ENCODE results near the gene SYNDIG1. TPM values are rescaled to one million over a fixed set of nuclear protein-coding genes. Genes with fewer than 3 reads are reported as not detected.
A peak's percentile ranks its signal among the peaks of the same experiment; 100 is the strongest.

Gene SYNDIG1
- total RNA-seq, 2 experiments from 2014 or later: not detected

GRCh38 chr20:24678351-24679106, 209.1 kb downstream of the SYNDIG1 start:
- CTCF ChIA-PET: no interaction called here
- Mint-ChIP-seq H3K9me3 (no peaks in the 10 kb centered on the region), H3K27me3 (no peaks in the 10 kb centered on the region), H3K27ac (no peak overlapping the region), H3K36me3 (ENCODE audit: low read depth) (no peaks in the 10 kb centered on the region), H3K4me3 (no peak overlapping the region), H3K4me1 (no peaks in the 10 kb centered on the region)
- POLR2A ChIA-PET: no interaction called here
- no peak for DNase-seq

- CTCF ChIA-PET: no interaction called here
- no peaks in the 10 kb centered on the region for H3K27me3 Mint-ChIP-seq
- DNase-seq: no peak
- no peaks in the 10 kb centered on the region for H3K36me3 Mint-ChIP-seq (ENCODE audit: low read depth)
- H3K4me1 Mint-ChIP-seq: no peaks in the 10 kb centered on the region
- H3K27ac Mint-ChIP-seq: no peak overlapping the region
- POLR2A ChIA-PET: no interaction called here
- H3K9me3 Mint-ChIP-seq: no peaks in the 10 kb centered on the region
- H3K4me3 Mint-ChIP-seq: no peak overlapping the region
Measured at GRCh38 chr20:24679448-24680047, 210.1 kb downstream of the SYNDIG1 start.

GRCh38 chr20:24681634-24682495, 212.4 kb downstream of the SYNDIG1 start:
- CTCF ChIA-PET: no interaction called here
- peaks cover 3% of the 10 kb centered on the region for H3K27me3 Mint-ChIP-seq
- no peaks in the 10 kb centered on the region for H3K9me3 Mint-ChIP-seq
- no peak for DNase-seq
- POLR2A ChIA-PET: no interaction called here
- no peaks in the 10 kb centered on the region for H3K4me1 Mint-ChIP-seq
- no peak overlapping the region for H3K27ac Mint-ChIP-seq
- H3K4me3 Mint-ChIP-seq: no peak overlapping the region
- no peaks in the 10 kb centered on the region for H3K36me3 Mint-ChIP-seq (ENCODE audit: low read depth)

- no peaks in the 10 kb centered on the region for H3K9me3 Mint-ChIP-seq
- H3K27me3 Mint-ChIP-seq: peaks cover 6% of the 10 kb centered on the region
- no peak overlapping the region for H3K4me3 Mint-ChIP-seq
- H3K27ac Mint-ChIP-seq: no peak overlapping the region
- ChIA-PET POLR2A (no interaction called here), CTCF (no interaction called here)
- no peak for DNase-seq
- no peaks in the 10 kb centered on the region for H3K36me3 Mint-ChIP-seq (ENCODE audit: low read depth)
- H3K4me1 Mint-ChIP-seq: no peaks in the 10 kb centered on the region
Measured at GRCh38 chr20:24682496-24682985, 213.1 kb downstream of the SYNDIG1 start.

DNA sequence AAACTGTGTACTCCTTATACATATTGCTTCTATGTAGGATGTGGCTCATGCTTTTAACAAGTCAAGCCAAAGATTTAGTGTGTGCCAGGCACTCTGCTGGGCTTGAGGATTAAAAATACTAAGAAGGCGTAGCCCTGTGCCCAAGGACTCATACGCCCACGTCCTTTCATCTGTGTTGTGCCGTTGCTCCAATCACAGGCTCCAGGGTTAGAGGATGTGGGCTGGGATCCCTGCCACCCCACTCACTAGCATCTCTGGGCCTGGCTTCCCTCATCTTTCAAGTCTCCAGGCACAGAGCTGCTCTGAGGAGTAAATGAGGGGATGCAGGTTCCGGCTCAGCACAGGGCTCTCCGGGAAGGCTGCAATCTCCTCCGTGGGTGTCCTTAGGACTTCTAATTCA, 214.2 kb downstream of the SYNDIG1 start:
- ChIA-PET CTCF (no interaction called here), POLR2A (no interaction called here)
- Mint-ChIP-seq H3K4me3 (no peak overlapping the region), H3K27ac (no peak overlapping the region), H3K9me3 (no peaks in the 10 kb centered on the region), H3K36me3 (ENCODE audit: low read depth) (no peaks in the 10 kb centered on the region), H3K4me1 (no peaks in the 10 kb centered on the region), H3K27me3 (peaks cover 6% of the 10 kb centered on the region)
- DNase-seq: no peak

DNA sequence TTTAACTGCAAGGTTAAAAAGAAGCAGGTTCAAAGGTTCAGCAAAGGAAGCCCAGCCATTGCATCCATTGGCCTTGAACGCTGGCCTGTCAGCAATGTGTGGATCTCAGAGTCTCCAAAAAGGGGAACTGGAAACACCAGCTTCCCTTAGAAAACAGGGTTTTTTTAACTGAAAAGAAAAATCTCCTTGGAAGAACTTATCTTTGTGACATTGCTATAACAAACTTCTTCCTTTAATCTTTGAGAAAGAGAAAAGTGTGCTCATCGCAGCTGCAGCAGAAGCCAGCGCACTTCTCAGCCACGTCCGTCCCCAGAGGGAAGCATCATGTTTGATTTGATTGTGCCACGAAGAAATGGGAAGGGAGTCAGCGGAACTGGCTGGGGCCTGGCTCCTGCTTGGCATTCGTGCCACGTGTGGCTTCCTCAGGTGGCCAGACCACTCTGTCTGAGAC, 215.0 kb downstream of the SYNDIG1 start:
- Mint-ChIP-seq H3K36me3 (ENCODE audit: low read depth) (no peaks in the 10 kb centered on the region), H3K27me3 (peaks cover 6% of the 10 kb centered on the region), H3K27ac (no peak overlapping the region), H3K9me3 (no peaks in the 10 kb centered on the region), H3K4me1 (no peaks in the 10 kb centered on the region), H3K4me3 (no peak overlapping the region)
- POLR2A ChIA-PET: no interaction called here
- DNase-seq: no peak
- CTCF ChIA-PET: no interaction called here

GRCh38 chr20:24684956-24685691, 215.7 kb downstream of the SYNDIG1 start:
- Mint-ChIP-seq H3K27ac (no peak overlapping the region), H3K36me3 (ENCODE audit: low read depth) (no peaks in the 10 kb centered on the region), H3K27me3 (peaks cover 6% of the 10 kb centered on the region), H3K4me3 (no peak overlapping the region), H3K4me1 (no peaks in the 10 kb centered on the region), H3K9me3 (no peaks in the 10 kb centered on the region)
- DNase-seq: no peak
- ChIA-PET CTCF (no interaction called here), POLR2A (no interaction called here)

- CTCF ChIA-PET: no interaction called here
- Mint-ChIP-seq H3K27me3 (peaks cover 6% of the 10 kb centered on the region), H3K36me3 (ENCODE audit: low read depth) (no peaks in the 10 kb centered on the region)
Measured at GRCh38 chr20:24685736-24686135, 216.3 kb downstream of the SYNDIG1 start.

DNA sequence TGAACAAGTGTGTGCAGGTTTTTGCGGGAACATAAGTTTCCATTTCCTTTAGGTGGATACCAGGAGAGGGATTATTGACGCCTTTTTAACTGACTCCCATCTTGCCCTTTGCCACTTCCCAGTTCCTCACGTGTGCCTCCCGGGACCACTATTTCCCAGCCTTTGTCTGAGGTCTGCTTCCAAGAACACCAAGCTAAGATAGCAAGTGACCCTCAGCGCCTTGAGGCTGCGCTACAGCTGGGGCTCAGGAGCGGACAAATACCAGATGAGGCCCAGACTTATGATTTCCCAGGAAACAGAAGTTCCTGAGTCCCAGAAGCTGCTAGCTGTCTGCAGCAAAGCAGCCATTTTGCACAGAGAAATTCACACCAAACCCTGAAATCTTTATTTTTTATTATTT, 216.7 kb downstream of the SYNDIG1 start:
- Mint-ChIP-seq H3K27me3 (peaks cover 6% of the 10 kb centered on the region), H3K9me3 (no peaks in the 10 kb centered on the region), H3K4me1 (no peaks in the 10 kb centered on the region), H3K36me3 (ENCODE audit: low read depth) (no peaks in the 10 kb centered on the region), H3K4me3 (no peak overlapping the region), H3K27ac (no peak overlapping the region)
- ChIA-PET POLR2A (no interaction called here), CTCF (no interaction called here)
- DNase-seq: no peak

More at GRCh38 chr20:24685736-24686135, 216.3 kb downstream of the SYNDIG1 start:
- no peak overlapping the region for H3K27ac Mint-ChIP-seq
- H3K9me3 Mint-ChIP-seq: no peaks in the 10 kb centered on the region
- H3K4me1 Mint-ChIP-seq: no peaks in the 10 kb centered on the region
- POLR2A ChIA-PET: no interaction called here
- no peak for DNase-seq
- H3K4me3 Mint-ChIP-seq: no peak overlapping the region

DNA sequence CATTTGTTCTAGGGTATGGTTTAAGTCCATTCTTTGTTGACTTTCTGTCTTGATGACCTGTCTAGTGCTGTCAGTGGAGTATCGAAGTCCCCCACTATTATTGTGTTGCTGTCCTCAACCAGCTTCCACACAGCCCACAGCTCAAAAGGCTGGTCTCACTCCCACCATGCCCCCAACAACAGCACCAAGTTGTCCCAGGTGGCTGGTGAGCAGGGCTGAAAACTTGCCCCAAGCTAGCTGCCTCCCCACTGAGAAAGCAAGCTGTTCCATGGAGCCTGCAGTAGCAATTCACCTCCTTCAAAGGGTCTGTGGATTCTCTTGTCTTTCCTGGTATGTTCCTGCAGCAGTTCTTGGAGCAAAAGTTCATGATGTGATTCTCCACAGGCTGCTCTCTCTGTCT, 221.0 kb downstream of the SYNDIG1 start:
- Mint-ChIP-seq H3K27me3 (peaks cover 6% of the 10 kb centered on the region), H3K9me3 (no peaks in the 10 kb centered on the region), H3K27ac (no peak overlapping the region), H3K4me3 (no peak overlapping the region), H3K36me3 (ENCODE audit: low read depth) (no peaks in the 10 kb centered on the region), H3K4me1 (no peaks in the 10 kb centered on the region)
- no peak for DNase-seq
- CTCF ChIA-PET: no interaction called here
- POLR2A ChIA-PET: no interaction called here

DNA sequence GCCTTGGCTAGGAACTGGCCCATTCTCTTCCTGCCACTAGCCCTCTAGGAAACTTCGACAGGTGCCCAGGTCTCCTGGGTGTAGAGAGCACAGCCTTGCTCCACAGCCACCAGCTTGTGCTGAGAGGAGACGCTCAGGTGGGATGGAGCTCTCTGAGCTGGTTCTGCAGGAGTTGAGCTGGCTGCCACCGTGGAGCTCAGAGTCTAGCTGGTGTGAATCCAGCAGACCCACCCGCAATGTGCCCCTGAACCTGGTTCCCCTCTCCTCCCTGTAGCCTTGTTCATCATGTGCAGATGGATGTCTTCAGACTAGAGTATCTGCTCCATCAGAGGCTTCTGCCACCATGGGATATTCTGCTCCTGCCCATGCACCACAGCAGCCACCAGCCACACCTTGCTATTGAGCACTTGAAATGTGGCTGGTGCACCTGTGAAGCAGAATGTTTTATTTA, 222.5 kb downstream of the SYNDIG1 start:
- POLR2A ChIA-PET: no interaction called here
- Mint-ChIP-seq H3K4me1 (no peaks in the 10 kb centered on the region), H3K9me3 (no peaks in the 10 kb centered on the region), H3K27me3 (peaks cover 2% of the 10 kb centered on the region), H3K4me3 (no peak overlapping the region), H3K36me3 (ENCODE audit: low read depth) (no peaks in the 10 kb centered on the region), H3K27ac (no peak overlapping the region)
- DNase-seq: no peak
- CTCF ChIA-PET: no interaction called here

DNA sequence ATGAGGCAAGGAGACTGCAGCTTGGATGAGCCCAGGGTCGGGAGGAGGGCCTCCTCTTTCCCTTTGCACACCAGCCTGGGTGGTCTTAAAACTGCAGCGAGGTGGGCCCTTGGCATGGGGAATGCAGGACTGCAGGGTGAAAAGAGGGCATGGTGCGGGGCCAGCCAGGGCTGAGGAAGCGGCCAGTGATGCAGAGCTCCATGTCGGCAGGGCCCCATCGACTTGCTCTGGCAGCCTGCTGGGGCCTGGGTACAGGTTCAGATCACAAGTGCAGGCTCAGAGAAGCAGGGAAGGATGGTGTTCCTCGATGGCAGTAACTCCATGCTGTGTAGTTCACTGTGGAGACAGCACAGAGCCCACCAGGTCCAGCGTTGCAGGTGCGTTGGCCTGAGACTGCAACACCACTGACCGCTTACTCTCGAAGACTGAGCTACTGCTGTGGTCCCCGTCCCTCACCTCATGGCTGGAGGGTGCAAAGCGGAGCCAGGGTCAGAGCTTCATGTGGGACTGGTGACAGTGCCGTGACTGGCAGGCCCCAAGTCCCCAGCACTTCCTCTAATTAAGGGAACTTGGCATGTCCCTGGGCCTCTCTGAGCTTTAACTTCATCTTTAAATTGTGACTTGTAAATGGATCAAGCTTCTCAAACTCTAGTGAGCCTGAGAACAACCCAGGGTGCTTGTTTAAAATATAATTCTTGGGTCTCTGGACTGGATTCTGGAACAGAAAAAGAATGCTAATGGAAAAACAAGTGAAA, 223.2 kb downstream of the SYNDIG1 start:
- CTCF ChIA-PET: no interaction called here
- Mint-ChIP-seq H3K4me1 (no peaks in the 10 kb centered on the region), H3K9me3 (no peaks in the 10 kb centered on the region), H3K27me3 (no peaks in the 10 kb centered on the region), H3K36me3 (ENCODE audit: low read depth) (no peaks in the 10 kb centered on the region), H3K4me3 (no peak overlapping the region), H3K27ac (no peak overlapping the region)
- DNase-seq: peak; percentile 12
- POLR2A ChIA-PET: no interaction called here
